Measurements from ENCODE around the gene IPO11.

The IPO11 gene

DNA sequence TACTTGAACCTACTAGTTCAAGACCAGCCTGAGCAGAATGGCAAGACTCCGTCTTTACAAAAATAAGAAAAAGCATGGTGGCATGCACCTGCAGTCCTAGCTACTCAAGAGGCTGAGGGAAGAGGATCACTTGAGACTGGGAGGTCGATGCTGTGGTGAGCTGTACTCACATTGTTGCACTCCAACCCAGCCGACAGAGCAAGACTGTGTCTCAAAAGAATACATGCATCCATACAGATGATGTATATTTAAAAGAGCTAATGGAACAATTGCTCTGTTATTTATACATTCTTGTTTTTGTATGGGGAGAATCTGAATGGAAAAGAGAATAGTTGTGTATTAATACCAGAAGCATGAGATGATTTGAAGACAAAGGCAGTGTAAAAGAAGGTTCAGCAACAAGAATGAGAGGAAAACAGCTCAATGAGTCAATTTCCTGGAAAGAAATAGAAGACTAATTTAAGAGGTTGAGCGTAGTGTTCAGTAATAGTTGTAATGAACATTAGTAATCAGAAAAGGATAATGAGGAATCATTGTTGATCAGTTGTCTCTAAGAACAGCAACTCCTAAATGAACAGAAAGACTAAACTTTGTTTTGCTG lies 164.1 kb downstream of the IPO11 start:
- ATAC-seq = no peak
- TF ChIP-seq SNAI2 (CRISPR knock-in tag; IDR thresholded peaks at IDR 0.05) (no peak), ISL1 (CRISPR knock-in tag; IDR thresholded peaks at IDR 0.05) (no peak), CSDC2 (CRISPR knock-in tag; IDR thresholded peaks at IDR 0.05) (no peak), GLIS3 (CRISPR knock-in tag; IDR thresholded peaks at IDR 0.05) (no peak), ZFP30 (CRISPR knock-in tag; IDR thresholded peaks at IDR 0.05) (no peak), ZC3H10 (CRISPR knock-in tag; IDR thresholded peaks at IDR 0.05) (no peak), ZNF8 (CRISPR knock-in tag; IDR thresholded peaks at IDR 0.05) (no peak), TCF4 (CRISPR knock-in tag; IDR thresholded peaks at IDR 0.05; ENCODE audit: borderline replicate concordance) (no peak), ESRRG (CRISPR knock-in tag; IDR thresholded peaks at IDR 0.05) (no peak)
- TF ChIP-seq, protein P1, sequence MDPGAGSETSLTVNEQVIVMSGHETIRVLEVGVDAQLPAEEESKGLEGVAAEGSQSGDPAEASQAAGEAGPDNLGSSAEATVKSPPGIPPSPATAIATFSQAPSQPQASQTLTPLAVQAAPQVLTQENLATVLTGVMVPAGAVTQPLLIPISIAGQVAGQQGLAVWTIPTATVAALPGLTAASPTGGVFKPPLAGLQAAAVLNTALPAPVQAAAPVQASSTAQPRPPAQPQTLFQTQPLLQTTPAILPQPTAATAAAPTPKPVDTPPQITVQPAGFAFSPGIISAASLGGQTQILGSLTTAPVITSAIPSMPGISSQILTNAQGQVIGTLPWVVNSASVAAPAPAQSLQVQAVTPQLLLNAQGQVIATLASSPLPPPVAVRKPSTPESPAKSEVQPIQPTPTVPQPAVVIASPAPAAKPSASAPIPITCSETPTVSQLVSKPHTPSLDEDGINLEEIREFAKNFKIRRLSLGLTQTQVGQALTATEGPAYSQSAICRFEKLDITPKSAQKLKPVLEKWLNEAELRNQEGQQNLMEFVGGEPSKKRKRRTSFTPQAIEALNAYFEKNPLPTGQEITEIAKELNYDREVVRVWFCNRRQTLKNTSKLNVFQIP (CRISPR knock-in tag; IDR thresholded peaks at IDR 0.05; ENCODE audit: borderline replicate concordance, low read depth) = no peak
- TF ChIP-seq, protein P2, sequence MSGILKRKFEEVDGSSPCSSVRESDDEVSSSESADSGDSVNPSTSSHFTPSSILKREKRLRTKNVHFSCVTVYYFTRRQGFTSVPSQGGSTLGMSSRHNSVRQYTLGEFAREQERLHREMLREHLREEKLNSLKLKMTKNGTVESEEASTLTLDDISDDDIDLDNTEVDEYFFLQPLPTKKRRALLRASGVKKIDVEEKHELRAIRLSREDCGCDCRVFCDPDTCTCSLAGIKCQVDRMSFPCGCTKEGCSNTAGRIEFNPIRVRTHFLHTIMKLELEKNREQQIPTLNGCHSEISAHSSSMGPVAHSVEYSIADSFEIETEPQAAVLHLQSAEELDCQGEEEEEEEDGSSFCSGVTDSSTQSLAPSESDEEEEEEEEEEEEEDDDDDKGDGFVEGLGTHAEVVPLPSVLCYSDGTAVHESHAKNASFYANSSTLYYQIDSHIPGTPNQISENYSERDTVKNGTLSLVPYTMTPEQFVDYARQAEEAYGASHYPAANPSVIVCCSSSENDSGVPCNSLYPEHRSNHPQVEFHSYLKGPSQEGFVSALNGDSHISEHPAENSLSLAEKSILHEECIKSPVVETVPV (CRISPR knock-in tag; IDR thresholded peaks at IDR 0.05) = no peak
- TF ChIP-seq, protein P3, sequence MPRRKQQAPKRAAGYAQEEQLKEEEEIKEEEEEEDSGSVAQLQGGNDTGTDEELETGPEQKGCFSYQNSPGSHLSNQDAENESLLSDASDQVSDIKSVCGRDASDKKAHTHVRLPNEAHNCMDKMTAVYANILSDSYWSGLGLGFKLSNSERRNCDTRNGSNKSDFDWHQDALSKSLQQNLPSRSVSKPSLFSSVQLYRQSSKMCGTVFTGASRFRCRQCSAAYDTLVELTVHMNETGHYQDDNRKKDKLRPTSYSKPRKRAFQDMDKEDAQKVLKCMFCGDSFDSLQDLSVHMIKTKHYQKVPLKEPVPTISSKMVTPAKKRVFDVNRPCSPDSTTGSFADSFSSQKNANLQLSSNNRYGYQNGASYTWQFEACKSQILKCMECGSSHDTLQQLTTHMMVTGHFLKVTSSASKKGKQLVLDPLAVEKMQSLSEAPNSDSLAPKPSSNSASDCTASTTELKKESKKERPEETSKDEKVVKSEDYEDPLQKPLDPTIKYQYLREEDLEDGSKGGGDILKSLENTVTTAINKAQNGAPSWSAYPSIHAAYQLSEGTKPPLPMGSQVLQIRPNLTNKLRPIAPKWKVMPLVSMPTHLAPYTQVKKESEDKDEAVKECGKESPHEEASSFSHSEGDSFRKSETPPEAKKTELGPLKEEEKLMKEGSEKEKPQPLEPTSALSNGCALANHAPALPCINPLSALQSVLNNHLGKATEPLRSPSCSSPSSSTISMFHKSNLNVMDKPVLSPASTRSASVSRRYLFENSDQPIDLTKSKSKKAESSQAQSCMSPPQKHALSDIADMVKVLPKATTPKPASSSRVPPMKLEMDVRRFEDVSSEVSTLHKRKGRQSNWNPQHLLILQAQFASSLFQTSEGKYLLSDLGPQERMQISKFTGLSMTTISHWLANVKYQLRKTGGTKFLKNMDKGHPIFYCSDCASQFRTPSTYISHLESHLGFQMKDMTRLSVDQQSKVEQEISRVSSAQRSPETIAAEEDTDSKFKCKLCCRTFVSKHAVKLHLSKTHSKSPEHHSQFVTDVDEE (CRISPR knock-in tag; IDR thresholded peaks at IDR 0.05) = no peak
- TF ChIP-seq, protein P4, sequence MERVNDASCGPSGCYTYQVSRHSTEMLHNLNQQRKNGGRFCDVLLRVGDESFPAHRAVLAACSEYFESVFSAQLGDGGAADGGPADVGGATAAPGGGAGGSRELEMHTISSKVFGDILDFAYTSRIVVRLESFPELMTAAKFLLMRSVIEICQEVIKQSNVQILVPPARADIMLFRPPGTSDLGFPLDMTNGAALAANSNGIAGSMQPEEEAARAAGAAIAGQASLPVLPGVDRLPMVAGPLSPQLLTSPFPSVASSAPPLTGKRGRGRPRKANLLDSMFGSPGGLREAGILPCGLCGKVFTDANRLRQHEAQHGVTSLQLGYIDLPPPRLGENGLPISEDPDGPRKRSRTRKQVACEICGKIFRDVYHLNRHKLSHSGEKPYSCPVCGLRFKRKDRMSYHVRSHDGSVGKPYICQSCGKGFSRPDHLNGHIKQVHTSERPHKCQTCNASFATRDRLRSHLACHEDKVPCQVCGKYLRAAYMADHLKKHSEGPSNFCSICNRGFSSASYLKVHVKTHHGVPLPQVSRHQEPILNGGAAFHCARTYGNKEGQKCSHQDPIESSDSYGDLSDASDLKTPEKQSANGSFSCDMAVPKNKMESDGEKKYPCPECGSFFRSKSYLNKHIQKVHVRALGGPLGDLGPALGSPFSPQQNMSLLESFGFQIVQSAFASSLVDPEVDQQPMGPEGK (CRISPR knock-in tag; IDR thresholded peaks at IDR 0.05; ENCODE audit: borderline replicate concordance) = no peak

DNA sequence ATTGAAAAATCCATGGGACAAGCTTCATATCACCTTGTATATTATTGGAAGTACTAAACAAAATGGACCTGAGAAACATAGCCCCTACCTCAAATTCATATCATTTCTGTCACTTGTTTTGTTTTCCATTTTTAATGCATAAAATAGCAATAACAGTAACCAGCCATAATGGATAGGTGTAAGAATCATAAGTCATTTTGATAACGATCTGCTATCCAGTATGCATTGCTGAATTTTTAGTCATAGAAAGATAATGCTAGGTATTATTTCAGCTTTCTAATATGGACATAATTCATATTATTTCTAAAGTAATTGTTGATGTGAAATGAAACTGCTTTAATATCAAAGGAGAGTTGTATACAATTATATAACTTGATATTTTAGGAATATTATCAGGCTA lies 164.9 kb downstream of the IPO11 start:
- ATAC-seq = no peak
- TF ChIP-seq OSR1 (CRISPR knock-in tag; IDR thresholded peaks at IDR 0.05) = no peak
- TF ChIP-seq GLIS3 (CRISPR knock-in tag; IDR thresholded peaks at IDR 0.05) = no peak
- no peak for TF ChIP-seq TCF4 (CRISPR knock-in tag; IDR thresholded peaks at IDR 0.05; ENCODE audit: borderline replicate concordance)
- no peak for TF ChIP-seq BACH2 (CRISPR knock-in tag; IDR thresholded peaks at IDR 0.05; ENCODE audit: borderline replicate concordance)
- TF ChIP-seq ISL1 (CRISPR knock-in tag; IDR thresholded peaks at IDR 0.05) = no peak
- TF ChIP-seq ARNTL (CRISPR knock-in tag; IDR thresholded peaks at IDR 0.05; ENCODE audit: borderline replicate concordance, low read depth) = no peak
- no peak for TF ChIP-seq ZFP30 (CRISPR knock-in tag; IDR thresholded peaks at IDR 0.05)
- no peak for TF ChIP-seq CSDC2 (CRISPR knock-in tag; IDR thresholded peaks at IDR 0.05)
- TF ChIP-seq, protein P2 (CRISPR knock-in tag; IDR thresholded peaks at IDR 0.05) = no peak

DNA sequence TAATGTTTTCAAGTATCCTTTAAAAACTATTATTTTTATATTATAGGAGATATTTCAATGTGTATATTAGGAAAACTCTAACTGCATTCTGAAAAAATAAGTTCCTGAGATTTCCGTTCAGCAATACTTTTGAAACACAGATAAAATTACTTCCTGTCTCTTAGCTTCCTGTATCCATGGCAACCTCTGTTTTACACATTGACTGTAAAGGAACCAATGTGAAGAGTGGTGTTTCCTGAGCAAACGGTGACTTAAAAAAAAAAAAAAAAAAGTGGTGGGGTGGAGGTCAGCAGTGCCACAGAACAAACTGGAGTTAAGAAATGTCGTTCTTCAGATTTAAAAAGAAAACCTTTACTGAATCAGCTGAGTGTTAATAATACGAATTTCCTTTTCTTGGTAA lies 166.0 kb downstream of the IPO11 start, which contains the start of gene LRRC70:
TSS of gene LRRC70 (plus strand) at position 280 of the 400 bp plus-strand sequence. CDS start 620 bp downstream, outside the sequence.
- ATAC-seq = no peak
- TF ChIP-seq, protein P2 (CRISPR knock-in tag; IDR thresholded peaks at IDR 0.05) = no peak
- no peak for TF ChIP-seq PPARA (CRISPR knock-in tag; IDR thresholded peaks at IDR 0.05; ENCODE audit: borderline replicate concordance)
- no peak for TF ChIP-seq SNAI2 (CRISPR knock-in tag; IDR thresholded peaks at IDR 0.05)
- no peak for TF ChIP-seq GLIS3 (CRISPR knock-in tag; IDR thresholded peaks at IDR 0.05)
- TF ChIP-seq, protein P4 (CRISPR knock-in tag; IDR thresholded peaks at IDR 0.05; ENCODE audit: borderline replicate concordance) = no peak
